GM12878 (cell line): ENCODE results near the gene DIDO1. TPM values are rescaled to one million over a fixed set of nuclear protein-coding genes. Genes with fewer than 3 reads are reported as not detected.
A peak's percentile ranks its signal among the peaks of the same experiment; 100 is the strongest.

ENCODE experiments used
- ATAC-seq: fragments of 200-7000 bp; cut with Tn5 transposase; 3 replicates; pipeline ENCODE4 v1.9.1; 2020; ENCODE audit warnings: mild to moderate bottlenecking, moderate library complexity
- BruUV-seq: library from RNA; stranded (reverse); fragments of 400-500 nt; replicated peaks from 2 replicates; lab custom pipeline; 2021; lab: Mats Ljungman, UMichigan
- CTCF ChIA-PET: fragments of 300-600 bp; sonication (Branson Sonifier 250); formaldehyde crosslinking; extraction: SDS; loops from one replicate; lab custom pipeline; 2021; ENCODE audit warnings: inconsistent platforms; lab: Yijun Ruan, JAX
- POLR2A ChIA-PET: fragments of 350-600 bp; formaldehyde crosslinking; extraction: SDS; loops from one replicate; lab custom pipeline; 2021; ENCODE audit warnings: inconsistent platforms; lab: Charles Lee
- RAD21 ChIA-PET: fragments of 300-600 bp; sonication (Branson Sonifier 250); formaldehyde crosslinking; loops from one replicate; lab custom pipeline; 2023; ENCODE audit warnings: antibody characterized with exemption; ENCODE audit not compliant: unreplicated experiment; lab: Charles Lee
- SMC1A ChIA-PET: fragments of 300-600 bp; sonication (Branson Sonifier 250); formaldehyde crosslinking; loops from one replicate; lab custom pipeline; 2023; ENCODE audit not compliant: unreplicated experiment, uncharacterized antibody; lab: Charles Lee
- DNase-seq: peaks from one replicate; pipeline ENCODE4 v3.0.0-alpha.2; 2011; ENCODE audit warnings: low read depth, low spot score
- FAIRE-seq: peaks from 3 replicates; lab custom pipeline; 2011; peaks lifted over from hg19 to GRCh38; lab: Jason Lieb, UNC
- H2AFZ ChIP-seq: 2 replicates; pipeline ENCODE4 v1.6.0; 2011; ENCODE audit warnings: low read depth, low read length, control low read depth; ENCODE audit not compliant: control insufficient read depth
- H3K27ac ChIP-seq: 2 replicates; pipeline ENCODE4 v1.5.1; 2011; ENCODE audit warnings: control low read depth; ENCODE audit not compliant: control insufficient read depth, insufficient read depth
- H3K27me3 ChIP-seq, 2 experiments: replicated peaks in 1 of 2; 2 replicates each; pipeline versions ENCODE4 v1.6.0 to v1.6.1; 2011; ENCODE audit warnings: low read length in 1 of 2; ENCODE audit not compliant: control insufficient read depth in 2 of 2, insufficient read depth in 2 of 2
- H3K36me3 ChIP-seq, 2 experiments: 2 replicates each; pipeline ENCODE4 v1.5.1; 2011; ENCODE audit warnings: low read length in 1 of 2; ENCODE audit not compliant: control insufficient read depth in 2 of 2, insufficient read depth in 2 of 2
- H3K4me1 ChIP-seq: 2 replicates; pipeline ENCODE4 v1.6.1; 2011; ENCODE audit warnings: mild to moderate bottlenecking, low read length, moderate library complexity, mixed read lengths; ENCODE audit not compliant: control insufficient read depth, insufficient read depth
- H3K4me2 ChIP-seq: 2 replicates; pipeline ENCODE4 v1.6.0; 2011; ENCODE audit warnings: control low read depth; ENCODE audit not compliant: control insufficient read depth, insufficient read depth
- H3K4me3 ChIP-seq: fragments of 200-600 bp; sonication (generic); 2 replicates; pipeline ENCODE4 v1.5.1; 2016
- H3K79me2 ChIP-seq: 2 replicates; pipeline ENCODE4 v1.6.0; 2011; ENCODE audit warnings: low read length; ENCODE audit not compliant: control insufficient read depth, insufficient read depth
- H3K9ac ChIP-seq: 2 replicates; pipeline ENCODE4 v1.8.0; 2011; ENCODE audit warnings: low read length, control low read depth, mixed read lengths; ENCODE audit not compliant: control insufficient read depth, insufficient read depth
- H3K9me3 ChIP-seq: replicated peaks from 3 replicates; pipeline ENCODE4 v1.5.1; 2011; ENCODE audit warnings: mild to moderate bottlenecking, low read length; ENCODE audit not compliant: control insufficient read depth, insufficient read depth
- H4K20me1 ChIP-seq: 2 replicates; pipeline ENCODE4 v1.6.0; 2011; ENCODE audit not compliant: control insufficient read depth, insufficient read depth
- HDAC2 ChIP-seq: fragments of 200-600 bp; sonication (generic); IDR thresholded peaks from 2 replicates; pipeline ENCODE4 v1.6.1; 2017
- IKZF1 ChIP-seq: fragments of 450-650 bp; conservative IDR thresholded peaks from 2 replicates; pipeline ENCODE4 v1.6.1; 2017; ENCODE audit warnings: antibody characterized with exemption, mild to moderate bottlenecking
- POLR2AphosphoS2 ChIP-seq: IDR thresholded peaks from 2 replicates; pipeline ENCODE4 v1.6.1; 2011; ENCODE audit warnings: low read depth, mild to moderate bottlenecking, low read length, improper control_type of control experiment, moderate library complexity
- POLR2AphosphoS5 ChIP-seq: IDR thresholded peaks from 2 replicates; pipeline ENCODE4 v1.6.1; 2011; ENCODE audit warnings: mild to moderate bottlenecking, low read length, inconsistent platforms
- RAD21 ChIP-seq: IDR thresholded peaks from 2 replicates; pipeline ENCODE4 v1.6.1; 2011; ENCODE audit warnings: mild to moderate bottlenecking, low read depth, low read length, moderate library complexity; ENCODE audit not compliant: insufficient read depth
- REST ChIP-seq: IDR thresholded peaks from 2 replicates; pipeline ENCODE4 v1.6.1; 2012; ENCODE audit warnings: mild to moderate bottlenecking, low read depth, low read length
- SP1 ChIP-seq: IDR thresholded peaks from one replicate; pipeline ENCODE4 v1.6.1; 2011; ENCODE audit warnings: low read depth, low read length
- SPI1 ChIP-seq: IDR thresholded peaks from 2 replicates; pipeline ENCODE4 v1.6.1; 2011; ENCODE audit warnings: low read depth, mild to moderate bottlenecking, low read length, moderate library complexity, borderline replicate concordance; ENCODE audit not compliant: insufficient read depth
- ZNF217 ChIP-seq: fragments of 450-650 bp; IDR thresholded peaks from 2 replicates; pipeline ENCODE4 v1.6.1; 2017; ENCODE audit warnings: antibody characterized with exemption, mild to moderate bottlenecking
- WGBS: methylation state at CpG from one replicate; pipeline ENCODE4 v1.1.6; 2016; ENCODE audit warnings: low lambda C conversion rate; ENCODE audit not compliant: insufficient replicate concordance, insufficient coverage; ENCODE audit errors: missing lambda C conversion rate; 5-methylcytosine and 5-hydroxymethylcytosine counted together
- in situ Hi-C: fragments of 300-500 bp; cut with MboI; formaldehyde crosslinking; loops from 9 replicates; pipeline ENCODE4 v1.14.3; 2018; ENCODE audit warnings: mixed read lengths
- intact Hi-C: fragments of 100-400 bp; cut with micrococcal nuclease; formaldehyde crosslinking; loops from one replicate; pipeline ENCODE4 v1.14.2; 2022; ENCODE audit not compliant: unreplicated experiment
- polyA plus RNA-seq, 11 experiments: library from polyadenylated mRNA; depleted of rRNA in 4 of 11; unstranded in 6 of 11; stranded (reverse) in 5 of 11; fragments of >200 nt; fragmentation: Nextera tagmentation in 4 of 11; fragmentation: Illumina TruSeq in 1 of 11; extraction: Ambion mirVana in 4 of 11; extraction: Trizol in 1 of 11; gene quantifications; 1 replicate in 1 of 11; 2 replicates in 10 of 11; pipeline versions ENCODE4 v1.2.1 to v1.2.3, GENCODE V29; 2011 to 2016; ENCODE audit warnings: inconsistent platforms in 2 of 11, missing spikeins in 2 of 11, low read depth in 1 of 11
- total RNA-seq, 4 experiments: library from RNA; depleted of rRNA in 3 of 4; stranded (reverse); fragments of >200 nt in 3 of 4; fragmentation: Illumina TruSeq in 1 of 4; extraction: Trizol in 1 of 4; gene quantifications; 2 replicates each; pipeline versions ENCODE4 v1.2.1 to v1.2.3, GENCODE V29; 2013 to 2021
- TF ChIP-seq, protein P1 (sequence below): fragments of 450-650 bp; formaldehyde crosslinking; IDR thresholded peaks from 2 replicates; pipeline ENCODE4 v1.5.0; 2022; ENCODE audit warnings: mild to moderate bottlenecking, missing genetic modification characterization

The DIDO1 gene
- total and polyA plus RNA-seq, 10 of the 15 experiments (the other 5 are each of a cell fraction or from before 2014, with no cell fraction given): 5.5 to 56.4 (median 38.4) TPM

DNA sequence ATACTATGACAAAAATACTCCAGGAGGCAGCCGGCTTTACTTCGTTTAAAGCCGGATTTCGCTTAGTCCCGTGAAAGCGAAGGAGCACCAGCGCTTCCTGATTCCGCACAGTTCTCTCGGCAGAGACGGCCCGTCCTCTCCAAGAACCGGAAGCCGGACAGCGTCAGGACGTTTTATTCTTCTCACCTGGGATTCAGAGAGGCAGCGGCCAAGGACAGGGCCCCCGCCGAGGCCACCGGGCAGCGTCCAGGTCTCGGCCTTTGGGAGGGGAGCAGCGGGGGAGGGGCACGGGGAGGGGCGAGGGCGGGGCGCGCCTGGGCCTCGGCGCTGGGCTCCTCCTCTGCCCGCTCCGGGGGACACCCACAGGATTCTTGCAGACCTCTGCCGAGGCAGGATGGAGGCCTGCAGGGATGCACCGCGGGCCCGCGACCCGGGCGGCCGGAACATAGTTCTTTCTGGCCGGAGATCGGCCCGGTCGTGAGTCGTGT is 2.8 kb upstream of the DIDO1 start (continued):
- TF ChIP-seq REST (no peak), SPI1 (peak; percentile 18; the same call in 1 of the 2 replicates), SP1 (no peak), IKZF1 (peak; percentile 15; the same call in 1 of the 2 replicates), HDAC2 (no peak)

DNA sequence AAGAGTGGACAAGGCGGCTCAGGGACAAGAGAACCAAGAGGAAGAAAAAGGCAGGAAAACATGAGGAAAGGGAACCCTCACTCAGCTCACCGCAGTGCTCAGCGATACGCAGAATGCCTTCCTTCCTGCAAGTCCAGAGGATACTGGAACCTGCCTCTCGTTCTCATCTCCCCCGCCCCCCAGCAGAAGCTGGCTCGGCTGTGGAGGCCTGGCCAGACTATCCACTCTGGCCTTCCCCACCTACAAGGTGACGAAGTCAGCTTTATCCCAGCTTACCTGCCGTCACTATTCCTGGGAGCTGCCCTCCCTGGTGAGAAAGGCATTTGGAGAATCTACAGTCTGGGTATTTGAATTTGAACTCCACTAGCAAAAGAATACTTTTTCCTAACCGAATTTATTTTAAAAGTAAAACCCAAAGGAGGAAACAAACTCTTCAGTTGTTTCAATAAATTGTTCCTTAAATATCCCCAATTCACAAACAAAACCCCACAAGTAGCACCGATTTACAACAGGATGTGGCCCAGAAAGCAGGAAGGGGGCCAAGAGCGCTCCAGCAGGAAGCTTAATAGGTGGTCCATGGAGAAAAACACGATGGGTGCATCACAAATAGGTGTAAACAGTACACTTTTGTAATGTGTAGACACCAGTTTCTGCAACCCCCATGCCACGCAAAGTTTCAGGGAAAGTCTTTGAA is 2.1 kb upstream of the DIDO1 start:
- BruUV-seq: no TSS peak
- Histone ChIP-seq H4K20me1 (0 out of 2 replicates have a peak, but pooled peaks cover 8% of the 10 kb centered on the region), H3K4me3 (peak overlapping the region; percentile 73), H3K4me2 (peak overlapping the region; percentile 68)
- FAIRE-seq: no peak
- in situ Hi-C loops: no loop called here
- TF ChIP-seq POLR2AphosphoS5 (no peak), POLR2AphosphoS2 (0 out of 2 replicates have a peak, but pooled peaks have one; percentile 22), RAD21 (no peak), ZNF217 (no peak)
- TF ChIP-seq, protein P1, sequence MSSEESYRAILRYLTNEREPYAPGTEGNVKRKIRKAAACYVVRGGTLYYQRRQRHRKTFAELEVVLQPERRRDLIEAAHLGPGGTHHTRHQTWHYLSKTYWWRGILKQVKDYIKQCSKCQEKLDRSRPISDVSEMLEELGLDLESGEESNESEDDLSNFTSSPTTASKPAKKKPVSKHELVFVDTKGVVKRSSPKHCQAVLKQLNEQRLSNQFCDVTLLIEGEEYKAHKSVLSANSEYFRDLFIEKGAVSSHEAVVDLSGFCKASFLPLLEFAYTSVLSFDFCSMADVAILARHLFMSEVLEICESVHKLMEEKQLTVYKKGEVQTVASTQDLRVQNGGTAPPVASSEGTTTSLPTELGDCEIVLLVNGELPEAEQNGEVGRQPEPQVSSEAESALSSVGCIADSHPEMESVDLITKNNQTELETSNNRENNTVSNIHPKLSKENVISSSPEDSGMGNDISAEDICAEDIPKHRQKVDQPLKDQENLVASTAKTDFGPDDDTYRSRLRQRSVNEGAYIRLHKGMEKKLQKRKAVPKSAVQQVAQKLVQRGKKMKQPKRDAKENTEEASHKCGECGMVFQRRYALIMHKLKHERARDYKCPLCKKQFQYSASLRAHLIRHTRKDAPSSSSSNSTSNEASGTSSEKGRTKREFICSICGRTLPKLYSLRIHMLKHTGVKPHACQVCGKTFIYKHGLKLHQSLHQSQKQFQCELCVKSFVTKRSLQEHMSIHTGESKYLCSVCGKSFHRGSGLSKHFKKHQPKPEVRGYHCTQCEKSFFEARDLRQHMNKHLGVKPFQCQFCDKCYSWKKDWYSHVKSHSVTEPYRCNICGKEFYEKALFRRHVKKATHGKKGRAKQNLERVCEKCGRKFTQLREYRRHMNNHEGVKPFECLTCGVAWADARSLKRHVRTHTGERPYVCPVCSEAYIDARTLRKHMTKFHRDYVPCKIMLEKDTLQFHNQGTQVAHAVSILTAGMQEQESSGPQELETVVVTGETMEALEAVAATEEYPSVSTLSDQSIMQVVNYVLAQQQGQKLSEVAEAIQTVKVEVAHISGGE (CRISPR knock-in tag): no peak
- TF ChIP-seq, all 136 proteins: peak for 1
- intact Hi-C loops: no loop called here
- Histone ChIP-seq H2AFZ (no peak overlapping the region), H3K9ac (peak overlapping the region; percentile 76), H3K36me3 (no peaks in the 10 kb centered on the region; a peak in 2 of 4 replicates), H3K9me3 (no peaks in the 10 kb centered on the region), H3K79me2 (peaks cover 97% of the 10 kb centered on the region), H3K4me1 (peaks cover 8% of the 10 kb centered on the region), H3K27me3 (no peaks in the 10 kb centered on the region), H3K27ac (peak overlapping the region; percentile 59)
- ChIA-PET RAD21 (interaction anchor here (2.0 kb wide), 1 partner anchor 81 kb away, joined by 5 read pairs; no protein-coding TSS in a partner anchor), SMC1A (interaction anchor here (1.2 to 2.2 kb wide), 4 partner anchors 8 to 83 kb away, joined by 3 to 14 read pairs (median 8); no protein-coding TSS in a partner anchor), POLR2A (interaction anchor here (1.9 to 5.4 kb wide), 3 partner anchors 8 to 26 kb away, joined by 7 to 59 read pairs (median 16); partner anchors contain the start of gene GID8), CTCF (interaction anchor here (0.8 kb wide), 1 partner anchor 12 kb away, joined by 4 read pairs; no protein-coding TSS in a partner anchor)
- ATAC-seq: no peak
- WGBS: 41% methylated on average over 14 of the region's 14 CpGs
- DNase-seq: no peak
